NB4 (cell line): ENCODE results near the gene CAMTA1.

ENCODE experiments used
- DNase-seq: peaks from one replicate; pipeline ENCODE4 v3.0.0; 2010; ENCODE audit warnings: low read depth
- H3K4me3 ChIP-seq: one replicate; pipeline ENCODE4 v1.5.1; 2011; ENCODE audit warnings: mild to moderate bottlenecking, low read depth, low read length, moderate library complexity
- CTCF ChIP-seq: IDR thresholded peaks from one replicate; pipeline ENCODE4 v1.5.1; 2012; ENCODE audit warnings: low read depth, low read length
- MAX ChIP-seq: IDR thresholded peaks from 2 replicates; pipeline ENCODE4 v1.6.1; 2011; ENCODE audit warnings: low read depth, low read length
- MYC ChIP-seq: IDR thresholded peaks from 2 replicates; pipeline ENCODE4 v1.6.1; 2011; ENCODE audit warnings: low read depth, low read length
- POLR2A ChIP-seq: IDR thresholded peaks from 2 replicates; pipeline ENCODE4 v1.6.1; 2011; ENCODE audit warnings: mild to moderate bottlenecking; ENCODE audit not compliant: insufficient read length; ENCODE audit errors: extremely low read depth

The CAMTA1 gene

DNA sequence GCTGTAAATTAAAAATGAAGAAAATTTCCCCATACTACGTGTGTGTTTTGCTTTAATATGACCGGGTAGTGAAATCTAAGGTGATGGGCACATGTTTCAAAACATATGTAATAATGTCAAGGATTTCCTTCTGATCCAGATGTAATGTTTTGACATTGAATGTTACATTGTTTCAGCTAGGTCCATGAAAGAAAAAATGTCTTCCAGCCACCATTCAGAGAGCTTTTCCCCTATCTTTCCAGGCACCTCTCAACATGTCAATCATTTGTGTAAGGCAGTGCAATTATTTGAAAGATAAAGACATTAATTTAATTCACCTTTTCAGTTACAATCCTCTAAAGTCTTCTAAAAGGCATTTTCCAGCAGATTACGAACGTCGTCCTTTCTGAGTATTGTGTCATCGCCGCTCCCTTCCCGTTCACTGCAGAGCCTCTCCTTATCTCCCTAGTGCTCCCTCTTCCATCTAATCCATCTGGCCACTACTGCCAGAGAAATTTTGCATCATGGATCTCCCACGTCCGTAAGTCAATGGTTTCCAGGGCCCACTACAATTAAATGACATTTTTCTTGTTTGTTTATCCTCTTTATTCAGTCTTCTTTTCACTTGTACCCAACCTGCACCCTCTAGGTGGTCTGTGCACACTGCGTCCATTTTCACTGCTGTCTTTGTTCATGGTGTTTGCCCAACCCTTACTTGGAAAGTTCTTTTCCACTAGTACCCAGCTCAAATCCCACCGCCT is 984.6 kb downstream of the CAMTA1 start:
- no peak for DNase-seq
- TF ChIP-seq MAX (no peak), POLR2A (no peak), MYC (no peak), CTCF (no peak)
- no peak overlapping the region for H3K4me3 ChIP-seq

DNA sequence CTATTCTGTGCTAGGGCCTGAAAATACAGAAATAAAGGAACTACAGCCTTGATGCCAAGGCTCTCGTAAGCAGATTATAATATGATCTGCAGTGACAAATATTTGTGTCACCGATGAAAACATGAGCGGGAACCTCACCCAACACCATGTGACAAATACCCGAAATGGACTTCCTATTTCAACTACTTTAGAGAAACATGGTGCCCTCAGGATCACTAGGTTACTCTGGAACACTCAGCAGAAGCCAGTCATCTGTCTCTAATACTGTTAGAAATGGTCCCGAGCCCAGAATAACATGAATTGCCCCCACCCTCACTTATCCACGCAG is 985.4 kb downstream of the CAMTA1 start:
- no peak for DNase-seq
- TF ChIP-seq POLR2A = no peak
- peak; percentile 47 for TF ChIP-seq MAX
- peak overlapping the region; percentile 80 for H3K4me3 ChIP-seq

DNA sequence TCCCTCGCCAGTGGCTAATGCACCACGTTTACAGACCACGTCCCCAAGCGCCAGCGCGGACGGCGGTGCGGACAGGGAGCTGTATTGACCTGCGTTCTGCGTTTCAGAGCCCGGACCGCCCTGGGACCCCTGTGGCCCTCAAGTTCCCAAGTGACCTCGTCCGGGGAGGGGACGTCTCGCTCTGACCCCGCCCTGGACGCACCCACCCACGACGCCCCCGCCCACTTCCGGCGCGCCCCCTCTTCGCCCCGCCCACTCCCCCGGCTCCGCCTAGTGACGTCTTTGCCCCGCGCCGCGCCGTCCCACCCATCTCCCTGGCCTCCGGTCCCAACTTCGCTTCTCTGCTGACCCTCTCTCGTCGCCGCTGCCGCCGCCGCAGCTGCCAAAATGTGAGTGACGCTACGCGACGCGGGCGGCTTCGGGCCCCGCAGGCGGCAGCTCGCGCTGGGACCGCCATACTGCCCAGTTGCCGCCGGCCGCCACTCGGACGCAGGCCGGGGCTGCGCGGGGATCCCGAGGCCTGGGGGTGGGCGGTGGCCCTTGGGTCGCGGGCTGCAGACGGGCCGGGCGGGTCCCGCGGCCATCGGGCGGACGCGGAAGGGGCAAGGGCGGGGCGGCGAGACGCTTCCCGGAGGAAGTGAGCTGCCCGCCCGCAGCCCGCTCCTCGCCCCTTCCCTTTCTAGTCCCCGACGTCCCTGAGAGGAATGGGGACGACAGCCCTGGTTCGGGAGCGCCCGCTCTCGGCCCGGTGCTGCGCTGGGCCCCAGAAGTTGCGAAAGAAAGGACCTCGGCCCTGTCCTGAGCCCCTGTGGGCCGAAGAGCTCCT is 986.0 kb downstream of the CAMTA1 start, which contains the start of gene VAMP3:
Gene VAMP3, plus strand, starts transcription at position 300 of the 826 bp plus-strand sequence. Its CDS starts 88 bp downstream, at position 388.
- peak; percentile 89 for DNase-seq
- peak within 1 kb of the TSS; percentile 97 for H3K4me3 ChIP-seq
- TF ChIP-seq POLR2A (peak; percentile 59), CTCF (no peak)

GRCh38 chr1:7771823-7772299 is 986.6 kb downstream of the CAMTA1 start:
- no peak for TF ChIP-seq MYC
- no peak for TF ChIP-seq CTCF
- no peak for TF ChIP-seq POLR2A
- TF ChIP-seq MAX = no peak
- H3K4me3 ChIP-seq = peak overlapping the region; percentile 97
- no peak for DNase-seq

GRCh38 chr1:7777591-7777990 is 992.3 kb downstream of the CAMTA1 start:
- no peak overlapping the region for H3K4me3 ChIP-seq
- no peak for TF ChIP-seq MAX
- TF ChIP-seq POLR2A = no peak
- TF ChIP-seq CTCF = no peak
- TF ChIP-seq MYC = no peak
- no peak for DNase-seq

- TF ChIP-seq CTCF (no peak), MYC (no peak), MAX (no peak), POLR2A (no peak)
- no peak for DNase-seq
- H3K4me3 ChIP-seq = no peak overlapping the region
Observed at GRCh38 chr1:7778133-7778628, 992.9 kb downstream of the CAMTA1 start.
